ENCODE data around the gene CCDC201.
"Not testable (repeated sequence)": the region's sequence is repeated elsewhere in the genome, so short reads cannot be mapped to it uniquely, and the experiment has no call there.

The CCDC201 gene

GRCh38 chr7:45817016-45817415 lies 55.9 kb downstream of the CCDC201 start:
- DNase-seq (ENCODE audit: low spot score), result not testable (repeated sequence)

GRCh38 chr7:45814216-45815118 lies 58.4 kb downstream of the CCDC201 start:
- not testable (repeated sequence) for DNase-seq (ENCODE audit: low spot score)

- DNase-seq (ENCODE audit: low spot score), result not testable (repeated sequence)
These were observed 59.1 kb downstream of the CCDC201 start for GRCh38 chr7:45813771-45814170.

- no peak for DNase-seq (ENCODE audit: low spot score)
These were observed 59.9 kb downstream of the CCDC201 start for GRCh38 chr7:45812946-45813345.

- not testable (repeated sequence) for DNase-seq (ENCODE audit: low spot score)
These were observed 61.1 kb downstream of the CCDC201 start for GRCh38 chr7:45811652-45812234.

- DNase-seq (ENCODE audit: low spot score), result not testable (repeated sequence)
These were observed 62.4 kb downstream of the CCDC201 start for GRCh38 chr7:45810451-45811005.
